ENCODE data around the gene DNAJC18.
A peak's percentile ranks its signal among the peaks of the same experiment; 100 is the strongest.

The DNAJC18 gene

GRCh38 chr5:139403787-139404483 is 35.4 kb downstream of the DNAJC18 start, which contains the start of gene SPATA24:
Gene SPATA24 (minus strand): TSS chr5:139404089. CDS start chr5:139404060, 29 bp downstream.
- peak; percentile 98 to 99 for DNase-seq (ENCODE audit: low read depth in 2 of 2)

- no peak for DNase-seq (ENCODE audit: low read depth in 2 of 2)
Measured at GRCh38 chr5:139403418-139403786, 35.9 kb downstream of the DNAJC18 start.

- DNase-seq (ENCODE audit: low read depth in 2 of 2): no peak
Measured at GRCh38 chr5:139402561-139403158, 36.7 kb downstream of the DNAJC18 start.

- DNase-seq (ENCODE audit: low read depth in 2 of 2): no peak
Measured at GRCh38 chr5:139401546-139401945, 37.8 kb downstream of the DNAJC18 start.

GRCh38 chr5:139399501-139400121 is 39.7 kb downstream of the DNAJC18 start:
- no peak for DNase-seq (ENCODE audit: low read depth in 2 of 2)

- no peak for DNase-seq (ENCODE audit: low read depth in 2 of 2)
Measured at GRCh38 chr5:139397921-139398320, 41.4 kb downstream of the DNAJC18 start.

- no peak for DNase-seq (ENCODE audit: low read depth in 2 of 2)
Measured at GRCh38 chr5:139396691-139397090, 42.6 kb downstream of the DNAJC18 start.

- DNase-seq (ENCODE audit: low read depth in 2 of 2): no peak
Measured at GRCh38 chr5:139395844-139396640, 43.3 kb downstream of the DNAJC18 start.

- DNase-seq (ENCODE audit: low read depth in 2 of 2): no peak
Measured at GRCh38 chr5:139394654-139395566, 44.4 kb downstream of the DNAJC18 start, which contains the start of gene PROB1. Gene PROB1 (minus strand): TSS chr5:139395104. CDS start chr5:139395081, 23 bp downstream.

GRCh38 chr5:139394123-139394653 is 45.1 kb downstream of the DNAJC18 start:
- peak in 1 of 2 donors; percentile 67 for DNase-seq (ENCODE audit: low read depth in 2 of 2)

- DNase-seq (ENCODE audit: low read depth in 2 of 2): no peak
Measured at GRCh38 chr5:139393497-139394122, 45.7 kb downstream of the DNAJC18 start.

- peak; percentile 81 to 84 for DNase-seq (ENCODE audit: low read depth in 2 of 2)
Measured at GRCh38 chr5:139392678-139393496, 46.4 kb downstream of the DNAJC18 start.

- DNase-seq (ENCODE audit: low read depth in 2 of 2): no peak
Measured at GRCh38 chr5:139392324-139392677, 47.0 kb downstream of the DNAJC18 start.

- no peak for DNase-seq (ENCODE audit: low read depth in 2 of 2)
Measured at GRCh38 chr5:139391570-139392323, 47.6 kb downstream of the DNAJC18 start.

- no peak for DNase-seq (ENCODE audit: low read depth in 2 of 2)
Measured at GRCh38 chr5:139390639-139391569, 48.4 kb downstream of the DNAJC18 start.

GRCh38 chr5:139389701-139390638 is 49.4 kb downstream of the DNAJC18 start, which contains the start of gene MZB1:
Gene MZB1 (minus strand): TSS chr5:139389913. CDS start chr5:139389856, 57 bp downstream.
- DNase-seq (ENCODE audit: low read depth in 2 of 2): peak in 1 of 2 donors; percentile 47
